GDM1 (cell line): ENCODE data around the gene XPO6.

Experiments
- DNase-seq: peaks from one replicate; lab custom pipeline; 2025; lab: John Stamatoyannopoulos, UW

Gene XPO6

GRCh38 chr16:28089205-28089991 lies 122.4 kb downstream of the XPO6 start:
- DNase-seq = no peak

DNA sequence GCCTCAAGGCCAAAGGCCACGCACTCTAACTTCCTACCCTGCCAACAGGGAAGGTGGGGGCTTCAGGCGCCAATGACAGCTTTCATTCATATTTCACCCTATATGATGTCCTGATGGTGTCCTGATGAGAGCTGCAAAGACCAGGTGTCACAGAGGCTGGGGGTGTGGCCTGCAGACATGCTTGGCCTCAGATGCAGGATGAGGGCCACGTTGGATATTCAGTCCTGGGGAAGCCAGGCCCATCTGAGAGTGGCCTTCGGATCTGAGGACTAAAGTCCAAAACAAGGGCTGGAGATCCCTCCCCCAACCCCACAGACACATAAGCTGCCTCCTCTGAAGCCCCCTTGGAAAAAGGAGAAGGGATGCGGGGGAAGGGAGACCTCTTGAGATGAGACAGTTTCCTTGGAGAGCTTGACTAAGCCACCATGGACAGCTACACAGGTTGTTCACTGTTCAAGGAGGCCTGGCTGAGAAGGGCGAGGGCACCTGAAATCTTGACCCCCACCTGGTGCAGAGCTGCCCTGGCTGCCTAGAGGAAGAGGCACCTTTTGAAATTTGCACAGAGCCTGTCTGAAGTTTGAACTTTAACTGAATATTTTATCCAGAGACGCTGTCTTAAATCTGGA lies 124.0 kb downstream of the XPO6 start:
- DNase-seq = no peak

GRCh38 chr16:28087140-28087660 lies 124.6 kb downstream of the XPO6 start:
- DNase-seq = no peak

DNA sequence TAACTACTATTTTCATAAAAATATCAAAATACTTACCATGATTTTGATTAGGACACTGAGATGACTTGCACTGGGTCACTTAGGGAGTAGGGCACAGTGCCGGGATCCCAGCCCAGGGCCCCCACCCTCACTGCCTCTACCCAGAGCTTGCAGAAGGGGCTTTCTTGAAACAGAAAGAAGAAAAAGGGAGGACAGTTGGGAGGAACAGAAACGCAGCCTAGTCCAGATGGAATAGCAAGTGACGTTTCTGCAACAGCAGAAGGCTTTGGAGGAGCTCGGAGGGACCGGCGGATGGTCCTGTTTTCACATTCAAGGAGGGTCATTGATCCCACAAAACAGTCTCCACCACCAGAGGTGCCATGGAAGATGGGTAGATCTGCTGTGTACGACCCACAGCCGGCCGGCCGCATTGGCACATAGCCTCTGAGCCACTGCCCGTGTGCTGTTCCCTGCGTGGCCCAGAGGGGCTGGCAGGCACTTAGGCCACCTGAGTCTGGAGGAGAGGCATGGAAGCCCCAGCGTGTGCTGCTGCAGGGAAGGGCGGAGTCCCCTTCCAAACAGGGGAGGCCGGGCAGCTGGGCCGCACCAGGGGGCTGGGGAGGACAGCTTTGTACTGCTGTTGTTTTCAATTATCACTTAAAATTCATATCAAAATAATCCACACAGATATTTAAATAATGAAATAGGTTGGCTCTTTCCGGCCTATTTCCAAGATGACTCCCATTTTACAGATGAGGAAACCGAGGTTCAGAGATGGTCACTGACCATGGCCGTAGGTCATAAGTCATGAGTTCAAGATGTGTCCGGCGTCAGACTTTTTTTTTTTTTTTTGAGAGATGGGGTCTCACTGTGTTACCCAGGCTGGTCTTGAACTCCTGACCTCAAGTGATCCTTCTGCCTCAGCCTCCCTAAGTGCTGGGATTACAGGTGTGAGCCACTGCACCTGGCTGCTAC lies 125.3 kb downstream of the XPO6 start:
- DNase-seq = no peak

DNA sequence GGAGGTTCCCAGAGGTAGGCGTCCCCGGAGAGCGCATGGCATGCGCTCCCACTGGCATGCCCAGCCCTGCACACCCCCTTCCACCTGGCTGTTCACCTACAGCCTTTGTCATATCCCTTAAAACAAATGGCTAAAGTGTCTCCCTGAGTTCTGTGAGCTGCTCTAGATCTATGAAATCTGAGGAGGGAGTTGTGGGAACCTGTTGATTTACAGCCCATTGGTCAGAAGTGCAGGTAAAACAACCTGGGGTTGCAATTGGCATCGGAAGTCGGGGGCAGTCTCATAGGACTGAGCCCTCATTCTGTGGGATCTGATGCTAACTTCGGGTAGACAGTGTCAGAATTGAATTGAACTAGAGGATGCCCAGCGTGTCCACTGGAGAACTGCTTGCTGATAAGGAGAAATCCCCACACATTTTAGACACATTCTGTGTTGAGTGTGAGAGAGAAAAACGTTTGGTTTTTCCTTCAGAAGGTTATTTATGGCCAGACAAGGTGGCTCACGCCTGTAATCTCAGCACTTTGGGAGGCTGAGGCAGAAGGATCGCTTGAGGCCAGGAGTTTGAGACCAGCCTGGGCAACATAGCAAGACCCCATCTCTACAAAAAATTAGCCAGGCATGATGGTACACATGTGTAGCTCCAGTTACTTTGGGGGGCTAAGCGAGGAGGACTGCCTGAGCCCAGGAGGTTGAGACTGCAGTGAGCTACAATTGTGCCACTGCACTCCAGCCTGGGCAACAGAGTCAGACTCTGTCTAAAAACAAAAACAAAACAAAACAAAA lies 126.2 kb downstream of the XPO6 start:
- no peak for DNase-seq

- DNase-seq = no peak
Observed at GRCh38 chr16:28084209-28084608, 127.6 kb downstream of the XPO6 start.

DNA sequence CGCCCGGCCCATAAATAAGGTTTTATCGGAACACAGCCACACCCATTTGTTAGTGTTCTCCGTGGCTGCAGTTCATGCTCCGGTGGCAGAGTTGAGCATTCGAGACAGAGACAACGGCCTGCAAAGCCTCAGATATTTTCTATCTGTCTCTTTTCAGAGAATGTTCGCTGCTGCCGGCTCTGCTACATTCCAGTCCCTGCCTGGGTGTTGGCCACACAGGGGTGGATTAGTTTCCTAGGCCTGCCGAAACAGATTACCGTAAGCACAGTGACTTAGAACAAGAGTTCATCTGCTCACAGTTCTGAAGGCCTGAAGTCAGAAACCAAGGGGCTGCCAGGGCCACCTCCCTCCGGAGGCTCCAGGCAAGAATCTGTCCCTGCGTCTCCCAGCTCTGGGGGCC lies 129.1 kb downstream of the XPO6 start:
- no peak for DNase-seq

- no peak for DNase-seq
Observed at GRCh38 chr16:28081391-28081968, 130.3 kb downstream of the XPO6 start.

GRCh38 chr16:28078261-28078660 lies 133.5 kb downstream of the XPO6 start:
- no peak for DNase-seq

- DNase-seq = no peak
Observed at GRCh38 chr16:28073836-28074235, 137.9 kb downstream of the XPO6 start.

DNA sequence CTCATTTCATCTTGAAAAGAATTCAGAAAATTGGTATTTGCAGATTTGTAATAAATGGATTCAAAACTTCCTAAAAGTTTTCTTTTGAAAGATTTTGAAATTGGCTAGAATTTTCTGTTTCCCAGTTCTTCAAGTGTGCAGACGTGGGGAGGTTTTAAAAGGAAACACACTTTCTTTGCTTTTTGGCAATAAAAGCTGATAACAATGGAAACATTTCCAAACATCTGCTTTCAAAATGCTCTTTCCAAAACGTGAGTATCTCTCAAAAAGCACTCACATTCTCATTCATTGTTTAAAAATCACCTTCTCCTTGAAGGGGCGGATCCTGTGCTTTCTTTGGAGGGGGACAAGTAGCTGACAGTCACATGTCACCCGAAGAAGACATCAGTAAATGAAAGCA lies 139.7 kb downstream of the XPO6 start:
- no peak for DNase-seq

GRCh38 chr16:28069971-28070794 lies 141.6 kb downstream of the XPO6 start:
- DNase-seq = no peak

DNA sequence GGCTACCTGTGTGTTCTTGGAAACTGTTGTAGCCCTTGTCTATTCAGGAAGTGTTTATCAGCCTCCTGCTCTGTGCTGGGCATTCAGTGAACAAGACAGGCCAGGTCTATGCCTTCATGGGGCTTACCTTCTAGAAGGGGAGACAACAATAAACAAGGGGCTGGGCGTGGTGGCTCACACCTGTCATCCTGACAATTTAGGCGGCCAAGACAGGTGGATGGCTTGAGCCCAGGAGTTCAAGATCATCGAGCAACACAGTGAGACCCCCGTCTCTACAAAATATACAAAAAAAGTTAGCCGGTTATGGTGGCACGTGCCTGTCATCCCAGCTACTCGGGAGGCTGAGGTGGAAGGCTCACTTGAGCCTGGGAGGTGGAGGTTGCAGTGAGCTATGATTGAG lies 142.8 kb downstream of the XPO6 start:
- no peak for DNase-seq

DNA sequence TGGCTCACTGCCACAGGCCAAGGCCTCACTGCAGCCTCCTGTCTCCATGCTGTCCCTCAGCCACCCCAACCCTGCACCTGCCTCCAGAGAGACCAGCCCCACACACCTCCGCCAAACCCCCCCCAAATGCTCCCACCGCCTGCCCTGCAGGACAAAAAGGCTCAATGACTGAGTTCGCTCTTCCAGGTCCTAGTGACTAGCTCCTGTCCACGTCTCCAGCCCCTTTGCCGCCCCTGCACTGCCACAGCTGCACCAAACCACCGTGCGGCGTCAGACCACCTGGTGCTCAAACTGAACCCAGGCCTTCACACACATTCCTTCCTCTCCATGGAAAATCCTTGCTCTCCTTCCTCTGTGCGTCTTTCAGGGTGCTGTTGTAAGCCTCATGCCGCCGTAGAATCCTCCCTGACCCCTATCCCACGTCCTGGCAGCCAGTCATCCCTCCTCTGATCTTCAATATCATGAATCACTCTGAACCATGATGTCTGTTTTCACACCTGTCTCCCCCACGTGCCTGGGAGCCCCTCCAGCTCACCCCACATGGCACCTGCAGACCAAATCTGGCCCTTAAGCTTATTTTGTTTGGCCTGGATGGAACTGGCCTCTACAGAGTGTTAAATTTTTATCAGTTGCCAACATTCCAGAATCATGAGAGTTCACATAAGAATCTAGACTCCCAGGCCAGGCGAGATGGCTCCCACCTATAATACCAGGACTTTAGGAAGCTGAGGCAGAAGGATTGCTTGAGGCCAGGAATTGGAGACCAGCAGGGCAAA lies 144.0 kb downstream of the XPO6 start:
- DNase-seq = no peak

DNA sequence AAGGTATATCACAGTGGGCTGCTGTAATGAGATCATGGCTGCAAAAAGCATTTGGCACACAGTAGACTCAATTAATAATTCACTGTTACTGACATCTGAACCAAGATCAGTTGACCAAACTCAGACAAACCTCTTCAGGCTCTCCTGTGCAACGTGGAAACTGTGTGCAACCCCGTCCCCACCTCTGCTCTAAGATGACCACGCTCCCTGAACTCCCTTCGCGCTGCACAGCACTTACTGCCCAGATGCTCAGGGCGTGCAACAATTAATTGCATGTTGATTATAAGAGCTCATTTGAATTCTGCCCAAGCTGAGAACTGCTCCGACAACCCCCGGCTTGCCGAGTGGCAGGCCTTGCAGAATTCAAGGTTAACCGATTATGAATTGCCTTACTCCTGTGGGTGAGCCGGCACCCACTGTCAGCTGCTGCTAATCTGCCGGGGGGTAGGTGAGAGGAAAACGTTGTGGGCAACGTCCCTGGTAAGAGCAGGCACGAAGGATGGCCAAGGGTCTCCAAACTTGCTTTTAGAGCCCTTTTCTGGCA lies 147.0 kb downstream of the XPO6 start:
- DNase-seq = no peak

GRCh38 chr16:28064150-28064549 lies 147.6 kb downstream of the XPO6 start:
- no peak for DNase-seq

DNA sequence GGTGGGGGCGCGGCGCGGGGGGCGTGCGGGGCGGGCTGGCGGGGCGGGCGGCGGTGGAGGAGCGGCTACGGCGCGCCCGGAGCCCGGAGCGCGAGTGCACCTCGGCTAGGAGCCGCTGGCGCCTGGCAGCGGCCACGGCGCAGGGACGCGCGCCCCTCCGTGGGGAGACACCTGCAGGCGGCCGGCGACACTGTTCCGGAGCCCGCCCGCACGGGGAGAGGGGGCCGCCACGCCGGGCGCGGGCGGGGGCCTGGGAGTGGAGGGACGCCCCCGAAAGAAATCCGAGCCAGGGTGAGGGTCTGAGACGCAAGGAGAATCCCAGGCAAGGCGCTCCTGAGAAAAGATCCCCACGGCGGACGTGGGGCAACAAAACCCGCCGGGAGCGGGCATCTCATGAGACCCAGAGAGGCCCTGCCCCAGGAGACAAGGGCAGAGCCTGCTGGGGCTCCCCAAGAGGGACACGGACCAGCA lies 148.1 kb downstream of the XPO6 start, which contains the start of gene GSG1L:
TSS of gene GSG1L (minus strand) at position 124 of the 471 bp plus-strand sequence. CDS start 290 bp downstream, outside the sequence.
- DNase-seq = no peak

DNA sequence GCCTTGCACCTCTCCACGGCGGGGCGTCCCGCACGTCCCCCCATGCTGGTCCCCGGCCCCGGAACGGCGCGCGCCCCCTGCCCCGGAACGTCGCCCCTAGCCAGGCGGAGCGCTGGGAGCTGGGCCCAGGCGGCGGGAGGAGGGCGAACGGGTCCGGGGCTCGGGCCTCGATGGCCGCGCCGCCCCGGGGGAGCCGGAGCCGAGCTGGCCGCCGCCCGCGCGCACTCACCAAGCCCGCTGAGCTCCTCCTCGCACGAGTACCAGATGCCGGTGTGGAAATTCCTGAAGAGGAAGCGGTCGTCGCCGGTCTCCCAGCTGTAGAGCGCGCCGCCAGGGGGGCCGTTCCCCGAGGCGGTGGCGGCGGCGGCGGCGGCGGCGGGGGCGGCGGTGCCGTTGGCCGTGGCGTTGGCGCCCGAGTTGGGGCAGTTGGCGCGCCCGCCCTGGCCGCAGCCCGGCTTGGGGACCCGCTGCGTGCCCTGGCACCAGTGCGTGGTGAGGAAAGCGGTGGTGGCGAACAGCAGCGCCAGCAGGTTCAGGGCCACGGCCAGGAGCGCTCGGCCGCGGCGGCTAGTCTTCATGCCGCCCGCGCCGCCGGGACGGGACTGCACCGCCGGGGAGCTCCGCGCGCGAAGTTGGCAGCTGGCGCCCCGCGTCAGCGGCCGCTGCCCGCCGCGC lies 148.8 kb downstream of the XPO6 start:
- DNase-seq = no peak
